ENCODE measurements around the gene CDC6.

Gene CDC6

GRCh38 chr17:40352237-40352778, 64.6 kb downstream of the CDC6 start:
- H3K9me3 ChIP-seq (ENCODE audit: control insufficient read depth, low read length) = no peaks in the 10 kb centered on the region
- no peaks in the 10 kb centered on the region for H3K27me3 ChIP-seq (replicated peaks; ENCODE audit: control insufficient read depth, insufficient read depth, low read length)
- no peak for DNase-seq (ENCODE audit: low read depth)
- H3K4me3 ChIP-seq (ENCODE audit: low read length) = no peak overlapping the region
- H3K4me1 ChIP-seq (ENCODE audit: control insufficient read depth, insufficient read depth, low read length) = peaks cover 52% of the 10 kb centered on the region
- H3K36me3 ChIP-seq (ENCODE audit: control insufficient read depth, insufficient read depth, low read length, severe bottlenecking) = peaks cover 54% of the 10 kb centered on the region
- no peak overlapping the region for H3K9ac ChIP-seq (ENCODE audit: low read length)

DNA sequence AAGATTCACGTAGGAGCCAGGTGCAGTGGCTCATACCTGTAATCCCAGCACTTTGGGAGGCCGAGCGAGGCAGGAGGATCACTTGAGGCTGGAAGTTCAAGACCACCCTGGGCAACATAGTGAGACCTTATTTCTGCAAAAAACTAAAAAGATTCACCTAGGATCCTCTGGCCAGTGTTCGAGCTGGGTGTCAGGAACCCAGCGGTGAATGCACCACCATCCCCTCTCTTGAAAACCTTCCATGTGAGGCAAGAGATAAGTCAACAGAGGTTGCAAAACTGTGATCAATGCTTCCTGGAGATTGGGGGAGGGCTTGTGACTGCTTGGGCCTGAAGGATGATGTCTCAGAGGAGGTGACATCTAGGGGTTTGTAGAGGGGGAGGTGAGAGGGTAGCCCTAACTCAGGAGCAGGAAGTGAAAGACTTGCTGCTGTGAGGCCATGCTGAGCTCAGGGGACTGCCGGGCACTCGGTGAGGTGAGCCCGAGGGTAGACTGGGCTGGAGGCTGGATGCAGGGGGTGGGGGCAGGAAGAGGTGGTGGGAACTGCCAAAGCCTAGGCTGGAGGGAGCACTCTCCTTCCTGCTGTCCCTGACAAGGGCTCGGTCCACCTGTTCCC, 65.2 kb downstream of the CDC6 start:
- H3K9ac ChIP-seq (ENCODE audit: low read length) = peak overlapping the region; percentile 34
- H3K36me3 ChIP-seq (ENCODE audit: control insufficient read depth, insufficient read depth, low read length, severe bottlenecking) = peaks cover 54% of the 10 kb centered on the region
- H3K27me3 ChIP-seq (replicated peaks; ENCODE audit: control insufficient read depth, insufficient read depth, low read length) = no peaks in the 10 kb centered on the region
- no peaks in the 10 kb centered on the region for H3K9me3 ChIP-seq (ENCODE audit: control insufficient read depth, low read length)
- H3K4me3 ChIP-seq (ENCODE audit: low read length) = no peak overlapping the region
- DNase-seq (ENCODE audit: low read depth) = no peak
- H3K4me1 ChIP-seq (ENCODE audit: control insufficient read depth, insufficient read depth, low read length) = peaks cover 52% of the 10 kb centered on the region
